Measurements from ENCODE around the gene SLC27A6. TPM values are rescaled to one million over a fixed set of nuclear protein-coding genes. Genes with fewer than 3 reads are reported as not detected.

The SLC27A6 gene
- total RNA-seq, 1 experiment from 2014 or later: not detected

Other genes starting within 250 kb of the SLC27A6 start
- gene ISOC1, start 129.3 kb downstream of the SLC27A6 start, total RNA-seq (2014; rRNA removed; shearing (Covaris generic); ENCODE audit: low replicate concordance): 22.2 and 32.0 TPM in 2 replicates

All from Caki2 (cell line).